ENCODE measurements around the gene RELA. TPM values are rescaled to one million over a fixed set of nuclear protein-coding genes. Genes with fewer than 3 reads are reported as not detected.

The RELA gene
- total and polyA plus RNA-seq, 2 donors (not counting 3 experiments of a cell fraction or from before 2014, with no cell fraction given), result 78.7 to 105 TPM

DNA sequence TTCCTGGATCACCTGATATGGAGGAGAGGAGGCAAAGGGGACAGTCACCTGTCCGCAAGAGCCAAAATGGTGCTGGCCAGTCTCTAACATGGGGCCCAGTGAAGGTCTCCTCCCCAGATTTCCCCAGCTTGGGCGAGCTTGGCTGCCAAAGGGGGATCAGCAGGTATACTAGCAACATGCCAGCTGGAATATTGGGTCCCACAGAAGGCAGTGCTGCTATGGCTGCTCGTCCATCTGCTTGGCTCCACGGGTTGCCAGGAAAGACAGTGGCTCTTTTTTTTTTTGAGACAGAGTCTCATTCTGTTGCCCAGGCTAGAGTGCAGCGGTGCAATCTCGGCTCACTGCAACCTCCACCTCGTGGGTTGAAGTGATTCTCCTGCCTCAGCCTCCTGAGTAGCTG lies 36.6 kb upstream of the RELA start:
- Histone ChIP-seq H3K4me1 (ENCODE audit: control insufficient read depth, extremely low read depth, insufficient read depth, low read length) (peaks cover 9% of the 10 kb centered on the region), H3K27me3 (ENCODE audit: control insufficient read depth in 2 of 2, insufficient read depth in 2 of 2, low read length in 2 of 2) (peaks cover 7 to 8% of the 10 kb centered on the region in 2 experiments), H4K20me1 (replicated peaks; ENCODE audit: control insufficient read depth, extremely low read depth, insufficient read depth, low read length) (no peaks in the 10 kb centered on the region), H3K4me2 (ENCODE audit: insufficient read depth, low read length) (no peak overlapping the region), H2AFZ (ENCODE audit: low read depth, low read length) (no peak overlapping the region), H3K79me2 (ENCODE audit: control insufficient read depth, insufficient read depth, low read length) (no peaks in the 10 kb centered on the region), H3K36me3 (ENCODE audit: control insufficient read depth in 2 of 2, extremely low read depth in 1 of 2, insufficient read depth in 2 of 2, low read length in 2 of 2) (no peaks in the 10 kb centered on the region), H3K9me3 (replicated peaks; ENCODE audit: control insufficient read depth, insufficient read depth, low read length) (no peaks in the 10 kb centered on the region), H3K9ac (replicated peaks; ENCODE audit: extremely low read depth, insufficient read depth, low read length) (no peak overlapping the region), H3K27ac (ENCODE audit: insufficient read depth, low read depth, low read length) (no peak overlapping the region), H3K9me1 (replicated peaks; ENCODE audit: control insufficient read depth, extremely low read depth, insufficient read depth, low read length) (no peaks in the 10 kb centered on the region), H3K4me3 (replicated peaks in 1 of 3; ENCODE audit: insufficient read depth in 1 of 3, low read depth in 1 of 3, low read length in 3 of 3) (no peak overlapping the region)
- dilution Hi-C loops (cut with MboI; ENCODE audit: extremely low pct_ligation_motif_present, low sequenced_read_pairs) (no loop called here), intact Hi-C loops (cut with micrococcal nuclease) (no loop called here)
- ChIA-PET CTCF (no interaction called here), POLR2A (no interaction called here)
- DNase-seq (ENCODE audit: low read depth, low spot score) (no peak), FAIRE-seq (no peak)
- TF ChIP-seq POLR2A (IDR thresholded peaks at IDR 0.05; ENCODE audit: low read depth, low read length), result no peak
- TF ChIP-seq, protein P1, sequence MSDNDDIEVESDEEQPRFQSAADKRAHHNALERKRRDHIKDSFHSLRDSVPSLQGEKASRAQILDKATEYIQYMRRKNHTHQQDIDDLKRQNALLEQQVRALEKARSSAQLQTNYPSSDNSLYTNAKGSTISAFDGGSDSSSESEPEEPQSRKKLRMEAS (IDR thresholded peaks at IDR 0.05; ENCODE audit: insufficient read depth, insufficient read length), result no peak
- no peak for TF ChIP-seq FOS (IDR thresholded peaks at IDR 0.05; ENCODE audit: borderline replicate concordance, insufficient read depth, low read length)
- no peak for TF ChIP-seq GATA2 (IDR thresholded peaks at IDR 0.05; ENCODE audit: insufficient read depth, insufficient read length, low read depth, low read length)
- TF ChIP-seq JUN (IDR thresholded peaks at IDR 0.05; ENCODE audit: borderline replicate concordance, insufficient read depth, insufficient read length, low read depth), result no peak
- no peak for TF ChIP-seq EZH2 (IDR thresholded peaks at IDR 0.05; ENCODE audit: borderline replicate concordance, low read depth, low read length, severe bottlenecking)
- TF ChIP-seq MYC (IDR thresholded peaks at IDR 0.05; ENCODE audit: low read depth, low read length), result no peak
- TF ChIP-seq, protein P2, sequence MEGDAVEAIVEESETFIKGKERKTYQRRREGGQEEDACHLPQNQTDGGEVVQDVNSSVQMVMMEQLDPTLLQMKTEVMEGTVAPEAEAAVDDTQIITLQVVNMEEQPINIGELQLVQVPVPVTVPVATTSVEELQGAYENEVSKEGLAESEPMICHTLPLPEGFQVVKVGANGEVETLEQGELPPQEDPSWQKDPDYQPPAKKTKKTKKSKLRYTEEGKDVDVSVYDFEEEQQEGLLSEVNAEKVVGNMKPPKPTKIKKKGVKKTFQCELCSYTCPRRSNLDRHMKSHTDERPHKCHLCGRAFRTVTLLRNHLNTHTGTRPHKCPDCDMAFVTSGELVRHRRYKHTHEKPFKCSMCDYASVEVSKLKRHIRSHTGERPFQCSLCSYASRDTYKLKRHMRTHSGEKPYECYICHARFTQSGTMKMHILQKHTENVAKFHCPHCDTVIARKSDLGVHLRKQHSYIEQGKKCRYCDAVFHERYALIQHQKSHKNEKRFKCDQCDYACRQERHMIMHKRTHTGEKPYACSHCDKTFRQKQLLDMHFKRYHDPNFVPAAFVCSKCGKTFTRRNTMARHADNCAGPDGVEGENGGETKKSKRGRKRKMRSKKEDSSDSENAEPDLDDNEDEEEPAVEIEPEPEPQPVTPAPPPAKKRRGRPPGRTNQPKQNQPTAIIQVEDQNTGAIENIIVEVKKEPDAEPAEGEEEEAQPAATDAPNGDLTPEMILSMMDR (IDR thresholded peaks at IDR 0.05; ENCODE audit: extremely low read depth in 1 of 2, insufficient read depth in 1 of 2, low read depth in 1 of 2, low read length in 2 of 2), result no peak
- no peak for TF ChIP-seq POLR2AphosphoS5 (IDR thresholded peaks at IDR 0.05; ENCODE audit: insufficient read depth, low read depth, low read length)
- BruUV-seq (replicated peaks), result no TSS peak

Data from endothelial cell of umbilical vein (primary cell).